ENCODE measurements around the gene SLC25A26. TPM values are rescaled to one million over a fixed set of nuclear protein-coding genes. Genes with fewer than 3 reads are reported as not detected.

The SLC25A26 gene
- total RNA-seq, 1 donor from 2014 or later: 13.1 TPM

- Mint-ChIP-seq H3K27me3 (ENCODE audit: low read depth) (no peaks in the 10 kb centered on the region), H3K27ac (ENCODE audit: unreplicated experiment) (no peak overlapping the region), H3K36me3 (ENCODE audit: low read depth) (peaks cover 6% of the 10 kb centered on the region), H3K4me1 (ENCODE audit: low read depth) (peaks cover 24% of the 10 kb centered on the region), H3K9me3 (ENCODE audit: low read depth) (peaks cover 5% of the 10 kb centered on the region), H3K4me3 (ENCODE audit: unreplicated experiment) (no peak overlapping the region)
- TF ChIP-seq CTCF (IDR thresholded peaks at IDR 0.05): no peak
- DNase-seq (ENCODE audit: low spot score): no peak
Observed at GRCh38 chr3:66344391-66344811, 123.6 kb downstream of the SLC25A26 start.

- no peak overlapping the region for H3K27ac Mint-ChIP-seq (ENCODE audit: unreplicated experiment)
- H3K4me3 Mint-ChIP-seq (ENCODE audit: unreplicated experiment): no peak overlapping the region
- TF ChIP-seq CTCF (IDR thresholded peaks at IDR 0.05): no peak
- DNase-seq (ENCODE audit: low spot score): no peak
- H3K4me1 Mint-ChIP-seq (ENCODE audit: low read depth): peaks cover 19% of the 10 kb centered on the region
- H3K27me3 Mint-ChIP-seq (ENCODE audit: low read depth): no peaks in the 10 kb centered on the region
- H3K9me3 Mint-ChIP-seq (ENCODE audit: low read depth): peaks cover 5% of the 10 kb centered on the region
- peaks cover 6% of the 10 kb centered on the region for H3K36me3 Mint-ChIP-seq (ENCODE audit: low read depth)
Observed at GRCh38 chr3:66344848-66345578, 124.2 kb downstream of the SLC25A26 start.

DNA sequence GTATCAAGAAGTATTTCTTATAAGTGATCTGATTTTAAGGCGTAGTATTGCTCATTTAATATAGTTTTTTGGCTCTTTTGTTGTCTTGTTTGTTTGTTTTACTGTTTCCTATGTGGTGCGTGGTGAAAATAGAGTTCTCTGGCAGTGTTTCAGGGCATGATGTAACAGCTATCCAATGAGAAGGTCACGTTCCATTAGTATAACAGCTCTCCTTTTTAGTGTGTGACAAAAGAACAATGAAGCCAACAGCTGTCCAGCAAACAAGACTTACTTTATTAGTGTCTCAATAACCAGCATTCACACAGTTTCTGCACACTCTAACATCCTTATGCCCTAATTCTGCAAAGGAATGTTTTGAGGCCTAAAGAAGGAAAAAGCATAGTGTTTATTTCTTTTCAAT lies 127.9 kb downstream of the SLC25A26 start:
- no peak overlapping the region for H3K27ac Mint-ChIP-seq (ENCODE audit: unreplicated experiment)
- TF ChIP-seq CTCF (IDR thresholded peaks at IDR 0.05): no peak
- H3K4me1 Mint-ChIP-seq (ENCODE audit: low read depth): peaks cover 14% of the 10 kb centered on the region
- H3K27me3 Mint-ChIP-seq (ENCODE audit: low read depth): no peaks in the 10 kb centered on the region
- H3K36me3 Mint-ChIP-seq (ENCODE audit: low read depth): peaks cover 6% of the 10 kb centered on the region
- no peak for DNase-seq (ENCODE audit: low spot score)
- peaks cover 5% of the 10 kb centered on the region for H3K9me3 Mint-ChIP-seq (ENCODE audit: low read depth)
- H3K4me3 Mint-ChIP-seq (ENCODE audit: unreplicated experiment): no peak overlapping the region

DNA sequence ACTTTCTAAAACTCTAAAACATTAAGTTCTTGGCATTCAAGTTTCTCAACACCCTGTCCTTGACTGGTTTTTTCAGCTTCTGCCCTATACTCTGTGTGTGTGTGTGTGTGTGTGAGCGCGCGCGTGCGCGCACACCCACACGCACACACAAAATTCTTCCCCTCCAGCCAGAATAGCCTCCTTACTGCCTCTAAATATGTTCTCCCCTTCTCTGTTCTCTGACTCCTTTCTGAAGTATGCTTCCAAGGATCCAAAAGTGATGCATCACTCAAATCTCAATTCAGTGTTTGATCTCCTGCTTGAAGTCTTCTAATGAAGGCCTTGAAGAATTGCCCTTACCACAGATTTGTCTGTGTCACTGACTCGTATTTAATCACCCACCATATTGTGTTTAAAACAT lies 129.8 kb downstream of the SLC25A26 start:
- H3K9me3 Mint-ChIP-seq (ENCODE audit: low read depth): peaks cover 5% of the 10 kb centered on the region
- H3K27me3 Mint-ChIP-seq (ENCODE audit: low read depth): no peaks in the 10 kb centered on the region
- H3K27ac Mint-ChIP-seq (ENCODE audit: unreplicated experiment): no peak overlapping the region
- no peak for TF ChIP-seq CTCF (IDR thresholded peaks at IDR 0.05)
- peaks cover 6% of the 10 kb centered on the region for H3K36me3 Mint-ChIP-seq (ENCODE audit: low read depth)
- H3K4me1 Mint-ChIP-seq (ENCODE audit: low read depth): peaks cover 20% of the 10 kb centered on the region
- no peak overlapping the region for H3K4me3 Mint-ChIP-seq (ENCODE audit: unreplicated experiment)
- DNase-seq (ENCODE audit: low spot score): no peak

- no peaks in the 10 kb centered on the region for H3K27me3 Mint-ChIP-seq (ENCODE audit: low read depth)
- H3K9me3 Mint-ChIP-seq (ENCODE audit: low read depth): no peaks in the 10 kb centered on the region
- no peak overlapping the region for H3K4me3 Mint-ChIP-seq (ENCODE audit: unreplicated experiment)
- no peak for DNase-seq (ENCODE audit: low spot score)
- H3K4me1 Mint-ChIP-seq (ENCODE audit: low read depth): peaks cover 20% of the 10 kb centered on the region
- H3K27ac Mint-ChIP-seq (ENCODE audit: unreplicated experiment): no peak overlapping the region
- TF ChIP-seq CTCF (IDR thresholded peaks at IDR 0.05): no peak
- no peaks in the 10 kb centered on the region for H3K36me3 Mint-ChIP-seq (ENCODE audit: low read depth)
Observed at GRCh38 chr3:66353039-66353438, 132.2 kb downstream of the SLC25A26 start.
